DMS79 treated with DMSO at 0.1 percent for 48 hours (cell line): ENCODE data around the gene NEK1.

Source experiments
- DNase-seq: peaks from one replicate; lab custom pipeline; 2025; lab: John Stamatoyannopoulos, UW

NEK1 gene

DNA sequence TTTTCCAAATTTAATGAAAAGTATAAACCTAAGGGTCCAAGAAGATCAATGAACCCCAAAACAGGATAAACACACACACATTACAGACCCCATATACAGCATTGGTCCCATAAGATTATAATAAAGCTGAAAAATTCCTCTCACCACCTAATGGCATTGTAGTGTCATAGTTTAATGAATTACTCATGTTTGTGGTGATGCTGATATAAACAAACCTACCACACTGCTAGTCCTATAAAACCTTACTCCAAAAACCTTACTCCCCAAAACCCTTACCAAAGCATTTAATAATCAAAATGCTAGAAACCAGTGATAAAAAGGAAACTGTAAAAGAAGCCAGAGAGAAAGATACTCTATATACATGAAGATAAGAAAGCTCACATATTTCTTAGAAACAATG lies 193.5 kb downstream of the NEK1 start:
- DNase-seq, result no peak

DNA sequence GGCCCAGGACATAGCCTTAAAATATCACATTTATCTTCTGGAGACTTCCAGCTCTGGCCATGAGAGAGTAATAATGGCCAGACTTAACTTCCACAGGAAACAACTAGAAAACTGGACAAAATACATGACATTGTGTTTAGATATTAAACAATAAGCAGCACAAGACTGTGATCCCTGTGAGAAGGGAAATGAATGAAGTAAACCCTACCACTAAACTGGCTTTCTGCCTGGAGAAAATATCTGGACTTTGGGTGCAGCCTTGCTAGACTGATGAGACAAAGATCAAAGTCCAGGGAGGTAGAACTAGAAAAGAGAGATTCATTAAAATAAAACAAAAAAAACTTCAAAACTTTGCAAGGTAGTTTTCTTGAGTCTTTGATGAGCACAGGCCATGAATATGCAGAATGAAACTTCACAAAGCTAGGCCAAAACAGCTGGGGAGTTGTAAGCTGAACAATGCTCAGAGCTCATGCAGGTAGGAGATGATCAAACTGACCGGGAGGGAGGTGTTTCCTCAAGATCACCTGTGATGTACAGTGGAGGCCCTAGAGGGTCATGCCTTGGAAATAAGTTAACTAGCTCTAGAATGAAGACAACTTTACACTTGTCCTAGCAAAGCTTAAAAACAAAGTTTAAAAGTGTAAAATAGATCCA lies 194.6 kb downstream of the NEK1 start:
- no peak for DNase-seq

GRCh38 chr4:169416997-169417396 lies 195.4 kb downstream of the NEK1 start:
- no peak for DNase-seq

- no peak for DNase-seq
Observed at GRCh38 chr4:169416461-169416860, 195.9 kb downstream of the NEK1 start.

DNA sequence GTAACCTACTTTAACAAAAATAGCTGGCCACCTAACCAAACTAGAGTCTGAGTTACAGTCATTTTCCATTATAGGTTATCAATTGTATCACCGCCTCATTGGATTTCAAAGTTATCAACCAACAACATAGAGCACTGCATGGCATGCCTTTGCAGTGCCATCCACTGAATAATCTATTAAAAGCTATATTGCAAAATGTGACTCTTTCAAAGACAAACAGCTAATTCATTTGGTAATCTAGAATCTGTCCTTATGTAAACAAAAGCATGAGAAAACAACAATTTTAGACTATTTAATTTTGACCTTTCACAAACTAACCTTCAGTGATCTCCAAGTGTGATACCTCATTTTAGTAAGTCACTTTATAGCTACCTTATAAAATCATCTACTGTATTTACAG lies 197.5 kb downstream of the NEK1 start:
- DNase-seq, result no peak

DNA sequence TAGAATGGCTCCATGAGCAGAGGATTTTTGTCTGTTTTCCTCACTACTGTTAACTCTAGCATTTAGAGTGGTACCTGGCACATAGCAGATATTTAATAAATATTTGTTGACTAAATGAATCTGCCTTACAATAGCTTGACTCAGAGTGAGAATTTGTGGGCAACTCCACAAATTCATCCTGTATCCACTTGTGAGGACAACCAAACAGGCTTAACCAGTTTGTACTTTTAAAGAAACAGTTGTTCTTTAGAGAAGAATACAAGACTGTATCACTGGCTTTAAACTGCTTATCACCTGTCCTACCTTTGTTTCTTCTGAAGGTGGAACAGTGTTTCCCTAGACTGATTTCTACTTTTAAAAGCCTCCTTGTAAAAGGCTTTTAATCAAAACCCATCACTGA lies 200.3 kb downstream of the NEK1 start:
- DNase-seq, result no peak

DNA sequence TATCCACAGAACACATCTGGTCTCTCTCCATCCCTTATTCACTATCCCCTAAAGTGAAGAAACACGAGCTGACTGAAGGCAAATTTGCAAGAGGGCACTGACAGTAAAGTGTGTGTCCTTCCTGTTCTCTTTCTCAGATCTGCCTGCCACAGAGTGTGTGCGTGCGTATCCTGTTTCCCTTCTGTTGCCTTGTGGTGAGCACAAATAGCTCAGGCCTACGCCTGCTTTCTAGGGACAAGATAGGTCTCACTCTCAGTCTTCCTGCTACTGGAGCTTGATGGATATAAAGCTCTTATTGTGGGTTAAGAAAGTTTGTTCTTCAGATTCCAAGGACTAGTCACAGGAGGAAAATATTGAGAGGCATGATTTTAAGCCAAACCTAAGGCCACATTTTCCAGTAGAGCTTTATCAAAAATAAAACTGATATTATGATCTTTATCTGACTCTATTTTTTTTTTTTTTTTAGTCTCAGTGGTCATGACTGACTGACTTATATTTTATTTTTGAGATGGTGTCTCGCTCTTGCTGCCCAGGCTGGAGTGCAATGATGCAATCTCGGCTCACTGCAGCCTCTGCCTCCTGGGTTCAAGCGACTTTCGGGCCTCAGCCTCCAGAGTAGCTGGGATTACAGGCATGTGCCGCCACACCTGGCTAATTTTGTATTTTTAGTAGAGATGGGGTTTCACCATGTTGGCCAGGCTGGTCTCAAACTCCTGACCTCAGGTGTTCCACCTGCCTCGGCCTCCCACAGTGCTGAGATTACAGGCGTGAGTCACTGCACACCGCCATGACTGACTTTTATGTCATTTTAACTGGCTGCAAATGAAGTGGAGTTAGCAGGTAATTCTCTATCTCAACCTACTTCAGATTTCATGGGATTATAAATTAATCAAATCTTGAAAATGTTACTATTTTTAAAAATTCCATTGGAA lies 201.3 kb downstream of the NEK1 start:
- DNase-seq, result no peak

GRCh38 chr4:169407217-169407845 lies 205.1 kb downstream of the NEK1 start:
- DNase-seq, result no peak

DNA sequence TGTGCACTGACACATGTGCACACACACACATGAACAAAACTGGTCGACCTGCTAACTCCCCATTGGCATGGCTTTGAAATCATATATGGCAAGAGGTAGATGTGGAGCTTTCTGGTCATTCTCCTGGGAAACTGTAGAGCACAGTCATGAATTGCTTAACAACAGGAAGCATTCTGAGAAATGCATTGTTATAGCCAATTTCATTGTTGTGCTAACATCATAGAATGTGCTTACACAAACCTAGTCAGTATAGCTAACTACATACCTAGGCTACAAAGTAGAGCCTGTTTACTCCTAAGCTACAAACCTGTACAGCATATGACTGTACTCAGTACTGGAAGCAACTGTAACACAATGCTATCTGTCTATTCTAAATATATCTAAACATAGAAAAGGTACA lies 207.4 kb downstream of the NEK1 start:
- no peak for DNase-seq

- no peak for DNase-seq
Observed at GRCh38 chr4:169400832-169401231, 211.6 kb downstream of the NEK1 start.

DNA sequence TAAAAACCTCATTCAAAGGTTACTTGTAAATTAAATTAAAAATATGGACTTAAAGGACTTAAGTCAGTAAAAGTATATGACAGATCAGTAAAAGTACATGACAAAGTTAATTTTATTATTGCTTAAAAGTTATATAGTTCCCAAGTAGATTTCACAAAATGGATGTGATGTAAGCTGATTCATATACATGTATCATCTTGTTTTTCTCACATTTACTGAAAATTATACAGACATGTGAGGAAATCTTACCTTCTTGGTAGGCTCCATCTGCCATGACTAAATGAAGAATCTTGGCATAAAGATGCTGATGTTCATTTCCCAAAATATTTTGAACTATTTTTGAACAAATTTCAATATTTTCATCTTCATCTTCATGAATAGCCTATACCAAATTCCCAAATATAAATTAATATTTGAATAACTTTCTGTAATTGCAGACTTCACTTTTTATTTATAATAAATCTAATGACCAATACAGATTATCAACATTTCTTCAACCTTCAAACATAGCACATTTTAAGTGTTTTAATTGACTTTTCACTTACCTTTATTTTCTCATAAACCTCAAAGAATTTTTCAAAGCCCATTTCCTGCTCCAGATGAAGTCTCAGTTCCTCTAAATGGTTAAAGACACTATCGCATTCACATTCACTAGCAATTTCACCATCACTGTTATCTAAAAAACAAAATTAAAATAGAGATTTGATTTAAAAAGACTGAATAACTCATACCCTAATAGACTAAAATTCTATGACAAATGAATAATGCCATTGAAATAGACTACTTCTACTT lies 212.2 kb downstream of the NEK1 start:
- DNase-seq, result no peak

DNA sequence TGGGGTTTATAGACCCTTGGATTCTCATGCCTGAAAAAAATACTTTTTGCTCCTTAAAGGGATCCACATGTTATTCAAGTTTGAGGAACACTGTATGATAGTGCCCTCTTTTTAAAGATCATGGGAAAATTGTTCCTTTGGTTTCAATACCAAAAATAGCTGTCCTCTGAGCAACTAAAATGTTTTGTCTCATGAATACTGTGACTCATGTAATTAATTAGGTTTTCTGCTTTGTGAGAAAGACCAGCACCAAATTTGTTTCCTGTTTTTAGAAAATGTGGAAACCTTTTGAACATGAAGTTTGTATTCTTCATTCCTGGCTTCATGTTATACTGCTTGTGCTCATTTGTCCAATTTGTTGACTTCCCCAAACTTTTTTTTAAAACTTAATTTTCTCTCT lies 214.1 kb downstream of the NEK1 start:
- DNase-seq, result no peak

DNA sequence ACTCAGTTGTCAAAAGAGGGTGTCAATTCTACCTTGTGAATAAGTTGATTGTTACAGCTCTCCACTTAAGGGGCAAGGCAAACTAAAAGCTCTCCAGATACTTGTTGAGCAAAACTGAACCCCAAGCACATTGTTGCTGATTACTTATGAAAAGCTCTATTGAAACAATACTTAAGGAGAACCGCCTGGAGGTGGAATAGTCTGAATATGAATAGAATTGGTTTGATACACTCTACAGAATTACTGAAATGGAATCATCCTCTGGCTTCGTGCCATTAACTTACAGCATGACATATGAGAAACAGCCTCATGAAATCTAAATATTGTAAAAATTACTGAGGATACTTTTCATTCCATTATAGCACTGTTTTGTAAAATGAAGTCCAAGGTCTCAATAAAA lies 214.6 kb downstream of the NEK1 start:
- DNase-seq, result peak; percentile 69

- no peak for DNase-seq
Observed at GRCh38 chr4:169385376-169385775, 227.0 kb downstream of the NEK1 start.

GRCh38 chr4:169384779-169385178 lies 227.6 kb downstream of the NEK1 start:
- DNase-seq, result no peak

DNA sequence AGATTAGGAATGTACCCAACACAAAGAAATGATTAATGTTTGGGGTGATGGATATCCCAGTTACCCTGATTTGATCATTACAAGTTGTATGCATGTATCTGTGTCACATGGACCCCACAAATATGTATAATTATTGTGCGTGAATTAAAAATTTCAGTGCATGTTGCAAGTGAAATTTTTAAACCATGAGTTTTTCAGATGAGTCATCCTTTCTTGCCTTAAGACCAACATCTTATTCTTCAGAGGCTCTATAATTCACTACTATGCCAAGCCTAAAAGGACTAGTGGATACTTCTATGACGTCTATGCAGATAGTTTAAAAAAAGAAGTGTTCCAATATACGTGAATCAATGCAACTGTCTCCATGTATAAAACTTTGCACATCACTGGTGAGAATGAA lies 228.7 kb downstream of the NEK1 start:
- no peak for DNase-seq

DNA sequence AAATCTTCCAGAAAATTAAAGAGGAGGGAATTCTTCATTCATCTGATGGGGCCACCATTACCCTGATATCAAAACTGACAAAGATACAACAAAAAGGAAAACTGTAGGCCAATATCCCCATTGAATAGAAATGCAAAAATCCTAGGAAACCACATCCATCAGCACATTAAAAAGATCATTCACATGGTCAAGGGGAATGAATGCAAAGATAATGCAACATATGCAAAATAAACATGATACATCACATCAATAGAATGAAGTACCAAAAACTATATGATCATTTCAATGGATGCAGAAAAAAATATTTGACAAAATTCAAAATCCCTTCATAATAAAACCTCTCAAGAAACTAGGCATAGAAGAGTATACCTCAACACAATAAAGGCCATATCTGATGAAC lies 232.7 kb downstream of the NEK1 start:
- DNase-seq, result no peak

- no peak for DNase-seq
Observed at GRCh38 chr4:169377367-169377766, 235.0 kb downstream of the NEK1 start.

- DNase-seq, result no peak
Observed at GRCh38 chr4:169376421-169376820, 236.0 kb downstream of the NEK1 start.

- DNase-seq, result no peak
Observed at GRCh38 chr4:169372791-169373190, 239.6 kb downstream of the NEK1 start.

DNA sequence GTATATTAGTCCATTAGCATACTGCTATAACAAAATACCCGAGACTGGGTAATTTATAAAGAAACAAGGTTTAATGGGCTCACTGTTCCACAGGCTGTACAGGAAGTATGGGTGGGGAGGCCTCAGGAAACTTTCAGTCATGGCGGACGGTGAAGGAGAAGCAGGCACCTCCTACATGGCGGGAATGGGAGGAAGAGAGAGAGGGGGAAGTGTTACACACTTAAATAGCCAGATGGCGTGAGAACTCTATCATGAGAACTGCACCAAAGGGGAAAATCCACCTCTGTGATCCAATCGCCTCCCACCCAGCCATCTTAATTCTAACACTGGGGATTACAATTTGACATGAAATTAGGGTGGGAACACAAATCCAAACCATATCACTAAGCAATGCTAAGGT lies 242.7 kb downstream of the NEK1 start:
- DNase-seq, result no peak

DNA sequence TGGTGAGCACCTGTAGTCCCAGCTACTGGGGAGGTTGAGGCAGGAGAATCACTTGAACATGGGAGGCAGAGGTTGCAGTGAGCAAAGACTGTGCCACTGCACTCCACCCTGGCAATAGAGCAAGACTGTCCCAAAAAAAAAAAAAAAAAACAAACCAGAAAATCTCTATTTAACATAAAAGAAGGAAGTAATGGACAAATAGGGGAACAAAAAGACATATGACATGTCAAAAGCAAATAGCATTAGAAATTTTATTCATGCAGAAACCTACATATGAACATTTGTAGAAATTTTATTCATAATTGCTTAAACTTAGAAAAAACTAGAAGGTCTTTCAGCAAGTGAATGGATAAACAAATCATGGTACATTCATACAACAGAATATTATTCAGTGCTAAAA lies 244.6 kb downstream of the NEK1 start:
- DNase-seq, result no peak
